ENCODE measurements around the gene AGBL3.
A peak's percentile ranks its signal among the peaks of the same experiment; 100 is the strongest.

Gene AGBL3

GRCh38 chr7:134954197-134955082 lies 31.9 kb upstream of the AGBL3 start:
- no peak overlapping the region for H3K4me3 ChIP-seq (ENCODE audit: low read depth, low read length)
- TF ChIP-seq POLR2A (IDR thresholded peaks at IDR 0.05; ENCODE audit: extremely low read depth, insufficient read length) (no peak), CTCF (IDR thresholded peaks at IDR 0.05; ENCODE audit: low read depth, low read length) (peak; percentile 47), MAX (IDR thresholded peaks at IDR 0.05; ENCODE audit: low read depth, low read length) (no peak)
- peak; percentile 62 for DNase-seq (ENCODE audit: low read depth)

- no peak overlapping the region for H3K4me3 ChIP-seq (ENCODE audit: low read depth, low read length)
- DNase-seq (ENCODE audit: low read depth): no peak
- no peak for TF ChIP-seq MYC (IDR thresholded peaks at IDR 0.05; ENCODE audit: low read depth, low read length)
- TF ChIP-seq POLR2A (IDR thresholded peaks at IDR 0.05; ENCODE audit: extremely low read depth, insufficient read length): no peak
- no peak for TF ChIP-seq MAX (IDR thresholded peaks at IDR 0.05; ENCODE audit: low read depth, low read length)
- TF ChIP-seq CTCF (IDR thresholded peaks at IDR 0.05; ENCODE audit: low read depth, low read length): no peak
Observed at GRCh38 chr7:134957005-134957404, 29.3 kb upstream of the AGBL3 start.

- no peak for DNase-seq (ENCODE audit: low read depth)
- TF ChIP-seq MAX (IDR thresholded peaks at IDR 0.05; ENCODE audit: low read depth, low read length) (no peak), POLR2A (IDR thresholded peaks at IDR 0.05; ENCODE audit: extremely low read depth, insufficient read length) (no peak), MYC (IDR thresholded peaks at IDR 0.05; ENCODE audit: low read depth, low read length) (no peak), CTCF (IDR thresholded peaks at IDR 0.05; ENCODE audit: low read depth, low read length) (no peak)
- no peak overlapping the region for H3K4me3 ChIP-seq (ENCODE audit: low read depth, low read length)
Observed at GRCh38 chr7:134959810-134960209, 26.5 kb upstream of the AGBL3 start.

GRCh38 chr7:134962270-134962780 lies 24.0 kb upstream of the AGBL3 start:
- DNase-seq (ENCODE audit: low read depth): no peak
- TF ChIP-seq CTCF (IDR thresholded peaks at IDR 0.05; ENCODE audit: low read depth, low read length) (no peak), MAX (IDR thresholded peaks at IDR 0.05; ENCODE audit: low read depth, low read length) (no peak), MYC (IDR thresholded peaks at IDR 0.05; ENCODE audit: low read depth, low read length) (no peak), POLR2A (IDR thresholded peaks at IDR 0.05; ENCODE audit: extremely low read depth, insufficient read length) (no peak)
- no peak overlapping the region for H3K4me3 ChIP-seq (ENCODE audit: low read depth, low read length)

- DNase-seq (ENCODE audit: low read depth): no peak
- H3K4me3 ChIP-seq (ENCODE audit: low read depth, low read length): no peak overlapping the region
- TF ChIP-seq MYC (IDR thresholded peaks at IDR 0.05; ENCODE audit: low read depth, low read length) (no peak), MAX (IDR thresholded peaks at IDR 0.05; ENCODE audit: low read depth, low read length) (no peak), POLR2A (IDR thresholded peaks at IDR 0.05; ENCODE audit: extremely low read depth, insufficient read length) (no peak), CTCF (IDR thresholded peaks at IDR 0.05; ENCODE audit: low read depth, low read length) (no peak)
Observed at GRCh38 chr7:134963036-134963435, 23.3 kb upstream of the AGBL3 start.

All from NB4 (cell line).